Stimulated activated CD8-positive, alpha-beta memory T cell treated with anti-CD3 and anti-CD28 coated beads, Interleukin-4, amount 100 ng/mL, for 24 hours (primary cell): Measurements from ENCODE around the gene TMEM270.
"Not testable (repeated sequence)": the region's sequence is repeated elsewhere in the genome, so short reads cannot be mapped to it uniquely, and the experiment has no call there.

Source experiments
- DNase-seq: peaks from one replicate; pipeline ENCODE4 v3.0.0-alpha.2; 2020; ENCODE audit warnings: low read depth

Gene TMEM270

GRCh38 chr7:73861305-73861704 is 346 bp downstream of the TMEM270 start:
- DNase-seq = no peak

- DNase-seq = no peak
Measured at GRCh38 chr7:73864981-73865711, 4.2 kb downstream of the TMEM270 start.

GRCh38 chr7:73865738-73866445 is 4.9 kb downstream of the TMEM270 start:
- DNase-seq = no peak

- no peak for DNase-seq
Measured at GRCh38 chr7:73866446-73866767, 5.4 kb downstream of the TMEM270 start.

- DNase-seq = no peak
Measured at GRCh38 chr7:73869011-73869798, 8.2 kb downstream of the TMEM270 start.

GRCh38 chr7:73870041-73870492 is 9.1 kb downstream of the TMEM270 start:
- DNase-seq = no peak

GRCh38 chr7:73871163-73872011 is 10.4 kb downstream of the TMEM270 start:
- no peak for DNase-seq

- no peak for DNase-seq
Measured at GRCh38 chr7:73872056-73872908, 11.3 kb downstream of the TMEM270 start.

GRCh38 chr7:73876361-73876760 is 15.4 kb downstream of the TMEM270 start:
- no peak for DNase-seq

- no peak for DNase-seq
Measured at GRCh38 chr7:73876973-73877372, 16.0 kb downstream of the TMEM270 start.

- no peak for DNase-seq
Measured at GRCh38 chr7:73879977-73880681, 19.2 kb downstream of the TMEM270 start.

GRCh38 chr7:73880755-73881328 is 19.9 kb downstream of the TMEM270 start:
- DNase-seq = no peak

GRCh38 chr7:73881352-73882046 is 20.5 kb downstream of the TMEM270 start:
- no peak for DNase-seq

- DNase-seq = no peak
Measured at GRCh38 chr7:73882047-73882402, 21.1 kb downstream of the TMEM270 start.

GRCh38 chr7:73884867-73885422 is 24.0 kb downstream of the TMEM270 start:
- not testable (repeated sequence) for DNase-seq

GRCh38 chr7:73885433-73885974 is 24.5 kb downstream of the TMEM270 start:
- DNase-seq = no peak

GRCh38 chr7:73885975-73886798 is 25.2 kb downstream of the TMEM270 start:
- DNase-seq = no peak

- DNase-seq = no peak
Measured at GRCh38 chr7:73887762-73888161, 26.8 kb downstream of the TMEM270 start.
